Colonic mucosa (tissue), 4 donors: ENCODE data around the gene PTER. TPM values are rescaled to one million over a fixed set of nuclear protein-coding genes. Genes with fewer than 3 reads are reported as not detected.

Source experiments
- DNase-seq: peaks from one replicate; pipeline ENCODE4 v3.0.0-alpha.2; 2020
- H3K27ac ChIP-seq: fragments of 200-600 bp; one replicate; pipeline ENCODE4 v1.8.0; 2021
- H3K27me3 ChIP-seq: fragments of 200-600 bp; one replicate; pipeline ENCODE4 v1.8.0; 2021
- H3K36me3 ChIP-seq: fragments of 200-600 bp; one replicate; pipeline ENCODE4 v1.8.0; 2021
- H3K4me1 ChIP-seq: fragments of 200-600 bp; one replicate; pipeline ENCODE4 v1.8.0; 2021; ENCODE audit warnings: mild to moderate bottlenecking
- H3K4me3 ChIP-seq: fragments of 200-600 bp; one replicate; pipeline ENCODE4 v1.8.0; 2021
- H3K9ac ChIP-seq, 2 donors: one replicate each; pipeline ENCODE4 v1.7.0; 2013; ENCODE audit warnings: control low read depth in 2 of 2, low read depth in 2 of 2, low read length in 2 of 2
- H3K9me3 ChIP-seq: fragments of 200-600 bp; one replicate; pipeline ENCODE4 v1.8.0; 2021
- intact Hi-C: fragments of 100-400 bp; cut with DNase I; formaldehyde crosslinking; loops from one replicate; pipeline ENCODE4 v1.14.1; 2022
- total RNA-seq, 2 donors: library from RNA; stranded (reverse); fragmentation: NEBNext Ultra II Directional in 1 of 2; extraction: Animal tissue kit (Norgen Biotek cat#: 25700) in 1 of 2; gene quantifications; one replicate each; pipeline ENCODE4 v1.2.1, GENCODE V29; 2021
- TF ChIP-seq, protein P1 (sequence below): fragments of 200-600 bp; IDR thresholded peaks from one replicate; pipeline ENCODE4 v1.8.0; 2022; ENCODE audit warnings: antibody characterized with exemption, mild to moderate bottlenecking
- donor health status: healthy.
- donor health status: DM: no; HTN: no; CAD: no.
- donor health status: DM: no; HTN: no; CAD: no.

Gene PTER
- total RNA-seq, 2 donors from 2014 or later: 14.1 to 20.5 TPM

GRCh38 chr10:16562891-16563290, 126.1 kb downstream of the PTER start:
- intact Hi-C loops: no loop called here

More at GRCh38 chr10:16562891-16563290, 126.1 kb downstream of the PTER start:
- H3K9me3 ChIP-seq: no peaks in the 10 kb centered on the region
- TF ChIP-seq, protein P1, sequence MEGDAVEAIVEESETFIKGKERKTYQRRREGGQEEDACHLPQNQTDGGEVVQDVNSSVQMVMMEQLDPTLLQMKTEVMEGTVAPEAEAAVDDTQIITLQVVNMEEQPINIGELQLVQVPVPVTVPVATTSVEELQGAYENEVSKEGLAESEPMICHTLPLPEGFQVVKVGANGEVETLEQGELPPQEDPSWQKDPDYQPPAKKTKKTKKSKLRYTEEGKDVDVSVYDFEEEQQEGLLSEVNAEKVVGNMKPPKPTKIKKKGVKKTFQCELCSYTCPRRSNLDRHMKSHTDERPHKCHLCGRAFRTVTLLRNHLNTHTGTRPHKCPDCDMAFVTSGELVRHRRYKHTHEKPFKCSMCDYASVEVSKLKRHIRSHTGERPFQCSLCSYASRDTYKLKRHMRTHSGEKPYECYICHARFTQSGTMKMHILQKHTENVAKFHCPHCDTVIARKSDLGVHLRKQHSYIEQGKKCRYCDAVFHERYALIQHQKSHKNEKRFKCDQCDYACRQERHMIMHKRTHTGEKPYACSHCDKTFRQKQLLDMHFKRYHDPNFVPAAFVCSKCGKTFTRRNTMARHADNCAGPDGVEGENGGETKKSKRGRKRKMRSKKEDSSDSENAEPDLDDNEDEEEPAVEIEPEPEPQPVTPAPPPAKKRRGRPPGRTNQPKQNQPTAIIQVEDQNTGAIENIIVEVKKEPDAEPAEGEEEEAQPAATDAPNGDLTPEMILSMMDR: no peak
- H3K27ac ChIP-seq: no peak overlapping the region
- no peak for DNase-seq
- H3K4me1 ChIP-seq: no peaks in the 10 kb centered on the region
- no peak overlapping the region for H3K4me3 ChIP-seq
- no peaks in the 10 kb centered on the region for H3K27me3 ChIP-seq
- H3K9ac ChIP-seq: no peak overlapping the region
- no peaks in the 10 kb centered on the region for H3K36me3 ChIP-seq

Other genes starting within 250 kb of the PTER start
- not detected for gene C1QL3, start 84.9 kb downstream of the PTER start, total RNA-seq